ENCODE measurements around the gene HMG20B.

HMG20B gene

DNA sequence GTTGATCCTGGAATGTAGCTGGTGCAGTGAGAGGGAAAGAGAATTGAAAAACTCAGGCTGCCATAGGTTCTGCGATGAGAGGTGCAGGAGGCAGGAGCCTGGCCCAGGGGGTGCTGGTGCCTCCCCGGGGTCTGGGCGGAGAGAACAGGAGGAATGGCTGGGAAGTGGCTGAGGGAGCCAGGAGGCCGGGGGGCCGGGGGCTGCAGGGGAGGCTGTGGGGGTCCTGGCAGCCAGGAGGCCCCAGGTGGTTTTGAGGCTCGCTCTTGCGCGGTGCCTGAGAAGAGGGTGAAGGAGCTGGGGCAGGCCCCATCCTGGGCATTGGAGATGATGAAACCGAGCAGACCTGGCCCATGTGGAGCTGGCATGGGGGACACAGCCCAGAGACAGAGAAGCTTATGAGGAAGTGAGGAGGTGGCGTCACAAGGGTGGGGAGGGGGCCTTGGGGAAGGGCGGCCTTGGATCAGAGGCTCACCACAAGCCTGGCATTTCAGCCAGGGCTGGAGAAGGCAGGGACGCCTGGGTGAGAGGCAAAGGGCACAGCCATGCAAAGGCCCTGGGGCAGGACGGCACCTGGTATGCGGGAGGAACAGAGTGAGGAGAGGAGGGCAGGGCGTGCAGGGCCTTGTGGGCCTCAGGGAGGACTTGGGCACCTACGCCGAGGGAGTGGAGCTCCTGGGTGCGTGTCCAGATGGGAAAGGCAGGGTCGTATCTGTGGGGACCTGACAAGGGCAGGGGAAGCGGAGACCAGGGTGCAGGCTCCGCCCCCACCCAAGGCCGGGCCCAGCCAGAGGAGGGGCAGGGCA lies 35.1 kb upstream of the HMG20B start:
- DNase-seq, result no peak

DNA sequence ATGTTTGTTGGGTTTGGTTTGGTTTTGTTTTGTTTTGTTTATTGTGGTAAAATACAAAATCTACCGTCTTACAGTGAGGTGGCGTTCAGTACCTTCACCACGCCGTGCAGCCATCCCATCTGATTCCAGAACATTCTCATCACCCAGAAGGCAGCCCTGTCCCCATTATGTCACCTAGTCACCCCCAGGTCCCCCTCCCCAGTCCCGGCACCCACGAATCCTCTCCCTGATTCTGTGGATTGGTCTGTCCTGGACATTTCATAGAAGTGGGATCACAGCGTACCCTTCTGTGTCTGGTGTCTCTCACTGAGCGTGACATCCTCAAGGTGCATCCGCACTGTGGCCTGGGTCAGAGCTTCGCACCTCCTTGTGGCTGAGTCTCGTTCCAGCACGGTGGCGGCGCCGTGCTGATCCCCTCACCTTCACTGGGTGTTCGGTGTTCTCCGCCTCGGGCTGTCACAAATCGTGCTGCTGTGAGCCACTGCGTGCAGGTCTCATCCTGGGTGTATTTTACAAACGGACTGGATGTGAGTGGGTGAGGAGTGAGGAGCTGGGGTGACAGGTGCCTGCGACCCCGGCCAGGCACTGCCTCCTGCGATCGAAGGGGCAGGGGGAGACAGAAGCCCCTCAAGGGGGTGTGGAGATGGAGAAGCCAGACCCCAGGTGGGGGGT lies 34.4 kb upstream of the HMG20B start:
- DNase-seq, result no peak

DNA sequence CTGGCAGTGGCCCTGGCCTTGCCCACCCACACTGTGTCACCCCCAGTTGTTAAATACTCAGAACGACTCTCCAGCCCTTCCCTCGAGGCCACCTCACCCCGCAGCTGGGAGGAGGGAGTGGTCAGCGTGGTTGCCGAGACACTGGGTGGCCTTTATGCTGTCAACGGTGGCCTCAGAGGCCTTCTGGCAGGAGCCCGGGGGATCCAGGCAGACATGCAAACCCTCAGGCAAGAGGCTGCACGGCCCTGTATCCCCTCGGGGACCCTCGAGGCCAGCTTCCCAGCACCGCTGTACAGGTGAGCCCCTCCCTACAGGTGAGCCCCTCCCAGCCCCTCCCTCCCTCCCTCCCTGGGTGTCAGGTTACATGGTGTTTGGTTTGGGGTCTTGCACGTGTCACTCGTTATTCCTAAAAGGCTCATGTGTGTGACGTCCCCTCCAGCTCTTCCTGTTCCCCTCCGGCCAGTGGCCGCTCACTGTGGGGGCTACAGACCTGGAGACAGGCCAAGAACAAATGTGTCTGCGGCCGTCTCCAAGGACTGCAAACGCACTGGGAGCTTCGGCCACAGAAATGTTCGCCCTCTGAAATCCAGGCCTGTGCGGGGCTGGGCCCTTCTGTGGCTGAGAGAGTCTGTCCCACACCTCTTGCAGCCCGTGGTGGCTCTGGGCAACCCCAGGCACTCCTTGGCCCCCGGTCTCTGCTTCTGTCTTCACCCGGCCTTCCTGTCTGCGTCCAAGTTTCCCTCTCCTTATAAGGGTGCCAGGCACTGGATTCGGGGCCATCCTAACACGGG lies 33.6 kb upstream of the HMG20B start, which contains the start of gene TEKTIP1:
Gene TEKTIP1 (plus strand): TSS at position 210 of the 791 bp plus-strand sequence. CDS start 4 bp downstream, at position 214.
- no peak for DNase-seq

GRCh38 chr19:3539756-3540118 lies 33.0 kb upstream of the HMG20B start:
- DNase-seq, result no peak

DNA sequence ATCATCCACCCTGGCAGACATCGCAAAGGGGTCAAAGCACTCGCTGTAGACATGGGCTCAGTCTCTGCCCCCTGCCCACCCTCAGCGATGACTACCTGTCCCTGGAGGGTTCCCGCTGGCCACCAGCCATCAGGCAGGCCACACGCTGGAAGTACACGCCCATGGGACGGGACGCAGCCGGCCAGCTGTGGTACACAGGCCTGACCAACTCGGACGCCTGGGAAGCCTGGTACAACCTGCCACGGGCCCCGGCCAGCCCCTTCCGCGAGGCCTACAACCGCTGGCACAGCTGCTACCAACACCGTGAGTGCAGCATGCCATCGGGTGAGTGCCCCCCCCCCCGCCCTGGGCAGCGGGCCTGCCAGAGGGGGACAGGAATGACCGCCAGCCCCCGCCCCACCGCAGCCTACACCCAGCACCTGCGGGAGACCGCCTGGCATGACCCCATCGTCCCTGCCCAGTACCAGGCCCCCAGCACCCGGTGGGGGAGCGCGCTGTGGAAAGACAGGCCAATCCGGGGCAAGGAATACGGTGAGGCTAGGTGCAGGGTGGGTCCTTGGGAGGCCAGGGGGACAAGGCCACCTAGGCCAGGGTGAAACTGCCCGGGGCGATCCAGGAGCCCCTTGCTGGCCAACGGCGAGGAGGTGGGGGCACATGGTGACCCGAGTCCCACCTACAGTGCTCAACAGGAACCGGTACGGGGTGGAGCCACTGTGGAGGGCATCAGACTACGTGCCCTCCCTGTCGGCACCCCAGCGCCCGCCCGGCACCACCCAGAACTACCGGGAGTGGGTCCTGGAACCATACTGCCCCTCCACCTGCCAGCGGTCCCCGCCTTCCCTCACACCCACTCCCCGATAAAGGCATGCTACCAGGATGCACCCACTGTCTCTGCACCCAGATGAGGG lies 29.3 kb upstream of the HMG20B start:
- no peak for DNase-seq

DNA sequence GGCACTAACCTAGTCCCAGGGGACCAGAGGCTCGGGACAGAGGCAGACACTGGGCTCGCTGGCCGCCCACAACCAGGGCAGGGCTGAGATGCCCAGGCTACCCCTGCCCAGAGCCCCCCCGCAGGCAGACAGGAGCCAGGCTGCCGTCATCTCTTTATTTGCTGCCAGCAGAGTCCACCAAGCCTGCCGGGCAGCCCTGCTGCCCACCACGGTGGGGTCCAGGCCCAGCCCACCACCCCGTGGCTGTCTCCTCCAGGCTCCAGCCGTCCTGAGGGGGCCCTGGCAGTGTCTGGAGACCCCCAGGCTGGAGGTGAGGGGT lies 28.7 kb upstream of the HMG20B start:
- DNase-seq, result no peak

DNA sequence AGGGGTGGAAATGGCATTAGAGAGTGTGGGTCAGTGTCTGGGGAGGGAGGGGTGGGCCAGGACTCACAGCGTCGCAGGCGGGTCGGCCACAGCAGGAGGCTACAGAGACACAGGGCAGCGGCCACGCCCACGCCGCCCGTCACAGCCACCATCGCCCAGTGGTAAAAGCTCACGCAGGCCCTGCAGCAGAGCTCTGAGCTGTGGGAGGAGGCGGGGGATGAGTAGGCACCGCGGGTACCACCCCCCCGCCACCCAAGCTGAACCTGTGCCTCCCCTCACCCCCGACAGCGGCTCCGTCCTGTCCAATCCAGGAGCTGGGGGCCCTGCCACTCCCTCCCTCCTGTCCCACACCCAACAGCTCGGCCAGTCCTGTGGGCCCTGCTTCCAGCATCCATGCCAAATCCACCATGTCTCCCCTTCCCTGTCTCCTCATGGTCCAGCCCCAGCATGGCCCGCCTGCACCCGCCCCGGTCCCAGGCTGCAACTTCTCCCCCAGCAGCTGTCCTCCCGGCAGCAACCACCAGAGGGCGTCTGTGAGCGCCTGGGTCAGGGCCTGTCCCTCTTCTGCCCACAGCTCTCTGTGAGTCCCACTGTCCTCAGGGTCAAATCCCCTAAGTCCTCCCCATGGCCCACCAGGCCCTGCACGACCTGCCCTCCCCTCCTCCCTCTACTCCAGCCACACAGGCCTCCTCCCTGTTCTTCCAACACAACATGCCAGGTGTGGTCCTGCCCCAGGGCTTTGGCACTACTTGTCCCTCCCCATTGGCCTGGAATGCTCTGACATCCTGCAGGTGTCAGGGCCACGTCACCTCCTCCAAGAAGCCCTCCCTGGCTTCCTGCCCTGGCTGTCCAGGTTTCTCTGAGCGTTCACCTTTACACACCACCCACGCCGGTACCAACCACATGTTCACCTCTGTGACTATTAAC lies 27.7 kb upstream of the HMG20B start:
- DNase-seq, result peak in 1 of 2 experiments; percentile 38

DNA sequence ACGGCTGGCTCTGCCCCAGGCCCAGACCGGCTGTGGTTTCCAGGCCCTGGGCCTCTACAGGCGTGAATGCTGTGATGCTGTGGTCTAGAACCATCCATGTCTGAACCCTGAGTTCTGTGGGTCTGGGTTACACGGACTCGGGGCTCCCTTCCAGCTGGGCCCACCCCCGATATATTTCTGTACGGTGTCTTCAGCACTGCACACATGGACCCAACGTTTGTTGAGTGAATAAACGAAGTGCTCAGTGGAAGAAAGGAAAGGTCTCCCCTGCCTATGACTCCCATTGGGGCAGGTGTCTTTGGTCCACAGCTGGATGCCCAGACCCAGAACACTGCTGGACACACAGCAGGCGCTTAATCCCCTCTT lies 27.1 kb upstream of the HMG20B start:
- DNase-seq, result no peak

GRCh38 chr19:3546119-3546518 lies 26.6 kb upstream of the HMG20B start:
- no peak for DNase-seq

- peak in 1 of 2 experiments; percentile 27 for DNase-seq
Measured at GRCh38 chr19:3547301-3547731, 25.4 kb upstream of the HMG20B start.

- DNase-seq, result no peak
Measured at GRCh38 chr19:3547767-3548282, 24.9 kb upstream of the HMG20B start.

DNA sequence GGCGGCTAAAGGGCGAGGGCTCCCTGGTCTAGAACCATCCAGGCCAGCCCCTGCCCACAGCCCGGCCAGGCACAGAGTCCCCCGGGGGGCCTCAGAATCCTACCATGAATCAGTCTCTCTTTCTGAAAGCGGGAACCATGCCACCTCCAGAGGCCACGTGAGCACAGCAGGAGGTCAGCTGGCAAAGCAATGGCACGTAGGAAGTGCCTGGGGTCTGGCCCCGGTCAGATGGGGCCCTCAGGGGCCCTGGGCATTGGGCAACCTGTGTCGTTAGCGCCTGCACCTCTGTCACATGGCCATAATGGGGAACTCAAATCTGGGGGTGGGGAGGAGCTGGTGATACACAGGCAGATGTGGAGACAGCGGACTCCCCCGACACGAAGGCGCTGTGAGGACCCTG lies 24.1 kb upstream of the HMG20B start:
- no peak for DNase-seq

GRCh38 chr19:3549816-3550215 lies 22.9 kb upstream of the HMG20B start:
- DNase-seq, result no peak

- no peak for DNase-seq
Measured at GRCh38 chr19:3550947-3551791, 21.6 kb upstream of the HMG20B start.

DNA sequence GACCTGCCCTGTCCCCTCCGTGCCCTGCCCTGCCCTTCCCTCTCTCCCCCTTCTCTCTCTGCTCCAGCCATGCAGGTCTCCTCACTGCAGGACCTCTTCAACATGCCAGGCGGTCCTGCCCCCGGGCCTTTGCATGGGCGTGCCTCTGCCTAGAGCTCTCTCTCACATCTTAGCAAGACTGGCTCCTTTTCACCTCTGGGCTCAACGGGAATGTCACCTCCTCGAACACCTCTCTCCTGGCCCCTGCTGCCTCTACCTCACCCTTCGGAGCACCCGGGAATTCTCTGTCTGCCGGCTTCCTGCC lies 21.0 kb upstream of the HMG20B start:
- DNase-seq, result no peak

DNA sequence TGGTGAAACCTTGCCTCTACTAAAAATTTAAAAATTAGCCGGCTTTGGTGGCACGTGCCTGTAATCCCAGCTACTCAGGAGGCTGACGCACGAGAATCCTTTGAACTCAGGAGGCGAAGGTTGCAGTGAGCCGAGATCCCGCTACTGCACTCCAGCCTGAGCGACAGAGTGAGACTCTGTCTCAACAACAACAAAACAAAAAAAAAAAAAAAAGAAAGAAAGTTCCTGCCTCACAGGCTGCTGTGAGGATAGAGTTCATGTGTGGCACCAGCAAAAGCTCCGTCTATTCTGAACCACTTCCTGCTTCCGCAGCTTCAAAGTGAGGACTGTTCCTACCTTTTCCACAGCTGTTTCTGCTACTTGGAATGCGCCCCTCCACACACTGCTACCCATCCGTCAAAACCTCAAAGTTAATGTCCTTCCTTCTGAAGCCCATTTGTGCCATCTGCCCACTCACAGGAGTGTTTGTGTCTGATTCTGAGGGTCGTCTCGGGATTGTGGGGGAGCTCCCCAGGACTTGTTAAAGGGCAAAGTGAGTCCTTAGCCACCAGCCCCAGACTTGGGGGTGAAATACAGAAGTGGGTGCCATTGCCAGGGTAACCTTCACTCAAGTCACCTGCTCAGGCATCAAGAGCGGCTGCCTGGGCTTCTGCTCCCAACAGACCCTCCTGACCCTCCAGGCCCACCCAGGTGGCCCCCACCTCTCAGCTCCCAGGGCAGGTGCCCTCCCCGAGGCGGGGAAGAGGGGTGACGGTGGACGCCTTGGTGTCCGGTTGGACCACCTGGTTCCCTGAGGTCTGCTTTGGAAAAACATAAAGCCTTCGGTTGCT lies 18.3 kb upstream of the HMG20B start:
- DNase-seq, result no peak

- no peak for DNase-seq
Measured at GRCh38 chr19:3555653-3556422, 16.9 kb upstream of the HMG20B start.

GRCh38 chr19:3556423-3556977 lies 16.2 kb upstream of the HMG20B start:
- DNase-seq, result no peak
